ENCODE results near the gene ZC3H4.

ZC3H4 gene

DNA sequence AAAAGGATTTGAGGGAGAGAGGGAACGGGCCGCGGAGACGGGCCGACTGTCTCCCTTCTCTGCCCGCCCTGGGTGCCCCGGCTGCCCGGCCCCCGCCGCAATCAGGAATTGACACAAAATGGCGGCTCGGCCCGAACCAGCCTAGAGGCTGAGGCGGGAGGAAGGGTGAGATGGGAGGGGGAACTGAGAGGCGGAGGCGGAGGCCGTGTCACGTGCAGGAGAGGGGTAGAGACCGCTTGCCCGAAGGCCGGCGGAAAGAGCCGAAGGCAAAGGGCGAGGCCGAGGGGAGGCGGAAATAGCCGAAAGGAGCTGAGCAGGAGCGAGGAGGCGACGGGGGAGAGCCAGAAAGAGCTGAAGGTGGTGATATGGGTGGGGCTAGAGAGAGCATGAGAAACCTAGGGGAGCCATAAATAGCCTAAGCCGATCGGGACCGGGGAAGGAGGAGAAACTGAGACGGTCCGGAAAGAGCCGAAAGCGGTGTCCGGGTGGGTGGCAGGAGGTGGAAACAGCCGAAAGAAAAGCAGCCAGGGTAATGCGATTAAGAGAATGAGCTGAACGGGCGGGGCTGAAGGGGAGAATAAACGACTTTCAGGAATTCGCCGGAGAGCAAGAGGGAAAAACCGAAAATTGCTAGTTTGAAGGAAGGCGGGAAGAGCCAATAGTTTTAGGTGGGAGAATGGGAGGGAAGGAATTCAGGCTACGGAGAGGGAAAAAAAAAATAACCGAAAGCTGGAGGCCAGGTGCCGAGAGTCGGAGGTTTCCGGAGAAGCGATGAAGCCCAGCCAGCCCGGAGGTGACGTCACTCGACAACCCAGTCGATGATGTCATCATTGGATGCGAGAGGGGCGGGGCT, at the start of gene ZC3H4:
TSS of gene ZC3H4 (minus strand) at position 780 of the 853 bp plus-strand sequence. CDS start 1,192 bp downstream, outside the sequence.
- Mint-ChIP-seq H3K36me3 (ENCODE audit: low read depth) (peaks cover 32% of the 10 kb centered on the region), H3K9me3 (no peaks in the 10 kb centered on the region), H3K27me3 (peaks cover 2% of the 10 kb centered on the region), H3K4me3 (peak within 1 kb of the TSS; percentile 93), H3K4me1 (peaks cover 32% of the 10 kb centered on the region), H3K27ac (peak within 1 kb of the TSS; percentile 98)
- DNase-seq (peak; percentile 98), ATAC-seq (peak; percentile 89)

DNA sequence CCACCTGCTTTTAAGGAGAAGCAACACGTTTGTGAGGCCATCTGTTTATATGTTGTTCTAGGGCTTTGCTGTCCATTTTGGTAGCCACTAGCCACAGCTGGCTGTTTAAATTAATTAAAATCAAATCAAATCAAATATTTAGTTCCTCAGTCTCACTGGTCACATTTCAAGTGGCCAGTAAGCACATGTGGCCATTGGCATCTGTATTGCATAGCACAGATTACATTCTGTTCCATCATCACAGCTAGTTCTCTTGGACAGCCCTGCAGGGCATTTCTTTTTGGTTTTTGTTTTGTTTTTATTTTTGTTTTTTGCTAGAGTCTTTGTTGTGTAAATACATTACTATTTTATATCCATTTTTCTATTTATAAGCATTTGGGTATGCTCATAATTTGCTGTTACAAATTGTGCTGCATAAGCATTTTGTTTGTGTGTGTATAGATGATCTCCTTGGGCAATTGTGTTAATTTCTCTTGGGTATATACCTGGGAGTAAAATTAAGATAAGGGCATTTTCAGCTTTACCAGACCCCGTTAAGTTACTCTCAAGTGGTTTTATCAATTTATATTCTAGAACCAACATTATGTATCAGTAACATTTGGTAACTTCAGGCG, 48.4 kb upstream of the ZC3H4 start:
- Mint-ChIP-seq H3K36me3 (ENCODE audit: low read depth) (peaks cover 52% of the 10 kb centered on the region), H3K4me3 (no peak overlapping the region), H3K9me3 (no peaks in the 10 kb centered on the region), H3K27me3 (no peaks in the 10 kb centered on the region), H3K27ac (no peak overlapping the region), H3K4me1 (peaks cover 59% of the 10 kb centered on the region)
- no peak for ATAC-seq
- no peak for DNase-seq

DNA sequence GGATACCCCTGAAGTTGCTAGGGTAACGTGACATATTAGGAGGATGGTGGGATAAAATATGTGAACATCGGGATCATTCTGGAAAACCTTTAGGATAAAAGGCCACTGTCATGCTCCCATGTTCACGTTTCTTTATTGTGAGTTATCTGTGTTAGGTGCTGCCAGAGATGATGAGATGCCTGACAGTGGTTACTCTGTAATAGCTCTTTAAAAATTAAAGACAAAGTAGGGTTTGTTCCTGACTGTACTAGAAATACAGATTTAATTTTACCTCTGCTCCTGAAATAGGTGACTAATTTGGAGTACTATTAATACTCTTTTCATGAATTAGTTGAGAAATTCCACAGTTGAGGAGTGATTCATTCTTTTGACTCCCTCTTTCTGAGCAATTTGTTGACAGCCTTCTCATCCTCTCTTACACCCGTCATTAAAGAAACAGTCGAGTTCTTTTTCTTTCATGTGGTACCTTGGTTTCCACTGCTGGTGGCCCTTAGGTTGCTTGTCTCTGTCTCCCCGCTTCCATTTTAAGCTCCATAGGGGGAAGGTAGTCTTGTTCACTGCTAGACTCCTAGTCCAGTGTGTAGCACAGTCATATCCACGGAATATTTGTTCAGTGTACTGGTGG, 45.4 kb upstream of the ZC3H4 start:
- H3K4me3 Mint-ChIP-seq = peak overlapping the region; percentile 63
- ATAC-seq (peak; percentile 93), DNase-seq (no peak)
- peaks cover 54% of the 10 kb centered on the region for H3K36me3 Mint-ChIP-seq (ENCODE audit: low read depth)
- H3K9me3 Mint-ChIP-seq = no peaks in the 10 kb centered on the region
- H3K27me3 Mint-ChIP-seq = no peaks in the 10 kb centered on the region
- peaks cover 75% of the 10 kb centered on the region for H3K4me1 Mint-ChIP-seq
- peak overlapping the region; percentile 92 for H3K27ac Mint-ChIP-seq

DNA sequence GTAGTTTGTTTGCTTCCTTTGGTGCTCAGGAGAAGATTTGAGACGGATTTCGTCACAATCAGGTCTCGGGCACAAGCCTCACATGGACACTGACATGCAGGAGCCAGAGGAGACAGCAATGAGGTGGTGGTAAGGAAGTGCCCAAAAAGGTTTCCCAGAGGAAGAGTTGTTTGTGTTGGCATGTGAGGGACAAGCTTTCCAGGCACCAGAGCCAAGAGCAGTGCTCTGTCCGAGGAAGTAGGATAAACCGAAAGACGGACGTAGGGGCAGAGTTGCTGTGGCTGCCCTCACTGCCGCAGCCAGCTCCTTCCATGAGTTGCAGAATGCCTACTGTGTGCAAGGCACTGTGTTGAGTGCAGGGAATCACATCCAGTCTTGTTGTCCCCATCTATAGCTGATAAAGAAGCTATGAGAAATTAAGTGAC, 44.8 kb upstream of the ZC3H4 start:
- peaks cover 56% of the 10 kb centered on the region for H3K36me3 Mint-ChIP-seq (ENCODE audit: low read depth)

DNA sequence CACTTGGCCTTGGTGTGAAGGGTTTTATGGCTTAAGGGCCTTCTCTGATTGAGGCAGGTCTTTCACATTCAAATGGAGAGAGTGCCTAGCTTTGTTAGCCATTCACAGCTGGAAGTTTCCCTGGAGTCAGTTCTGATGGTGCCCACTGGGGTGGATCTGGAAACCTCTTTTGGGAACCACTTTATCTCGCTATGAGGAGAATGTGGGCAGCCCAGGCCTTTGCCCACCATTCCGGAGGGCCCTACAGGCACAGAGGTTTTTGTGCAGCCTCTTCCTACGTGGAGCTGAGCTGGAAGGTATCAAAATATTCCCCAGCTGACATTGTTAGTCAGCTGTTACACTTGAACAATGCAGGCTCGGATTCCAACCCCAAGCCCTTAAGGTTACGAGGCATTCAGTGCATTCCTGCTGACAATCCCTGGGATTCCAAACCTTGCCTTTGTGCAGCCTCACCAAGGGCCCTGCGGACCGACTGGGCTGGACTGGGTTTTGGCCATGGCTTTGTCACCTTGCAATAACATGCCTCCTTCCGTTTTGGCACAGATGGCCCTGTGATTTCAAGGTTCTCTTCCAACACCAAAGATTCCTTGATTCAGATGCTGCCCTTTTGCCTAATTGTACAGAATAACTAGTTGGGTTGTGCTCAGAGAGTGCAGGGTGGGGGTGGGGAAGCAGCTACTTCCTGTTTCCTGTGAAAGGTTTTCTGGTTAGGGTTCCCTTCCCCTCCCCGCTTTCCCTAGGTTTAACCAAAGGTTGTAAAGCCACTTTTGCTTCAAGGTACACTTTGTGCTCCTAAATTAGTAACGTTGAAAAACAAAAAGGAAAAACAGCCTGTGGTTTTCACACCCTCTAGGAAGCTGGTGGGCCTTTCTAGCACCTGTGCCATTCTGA, 44.1 kb upstream of the ZC3H4 start:
- H3K27me3 Mint-ChIP-seq = no peaks in the 10 kb centered on the region
- H3K27ac Mint-ChIP-seq = peak overlapping the region; percentile 92
- ATAC-seq = peak; percentile 20
- peaks cover 62% of the 10 kb centered on the region for H3K36me3 Mint-ChIP-seq (ENCODE audit: low read depth)
- peak overlapping the region; percentile 63 for H3K4me3 Mint-ChIP-seq
- peak; percentile 41 for DNase-seq
- peaks cover 74% of the 10 kb centered on the region for H3K4me1 Mint-ChIP-seq
- H3K9me3 Mint-ChIP-seq = no peaks in the 10 kb centered on the region

More for the DNA sequence above, 44.8 kb upstream of the ZC3H4 start:
- H3K27ac Mint-ChIP-seq = peak overlapping the region; percentile 92
- H3K9me3 Mint-ChIP-seq = no peaks in the 10 kb centered on the region
- DNase-seq = no peak
- H3K27me3 Mint-ChIP-seq = no peaks in the 10 kb centered on the region
- peaks cover 75% of the 10 kb centered on the region for H3K4me1 Mint-ChIP-seq
- peak overlapping the region; percentile 63 for H3K4me3 Mint-ChIP-seq
- ATAC-seq = no peak

DNA sequence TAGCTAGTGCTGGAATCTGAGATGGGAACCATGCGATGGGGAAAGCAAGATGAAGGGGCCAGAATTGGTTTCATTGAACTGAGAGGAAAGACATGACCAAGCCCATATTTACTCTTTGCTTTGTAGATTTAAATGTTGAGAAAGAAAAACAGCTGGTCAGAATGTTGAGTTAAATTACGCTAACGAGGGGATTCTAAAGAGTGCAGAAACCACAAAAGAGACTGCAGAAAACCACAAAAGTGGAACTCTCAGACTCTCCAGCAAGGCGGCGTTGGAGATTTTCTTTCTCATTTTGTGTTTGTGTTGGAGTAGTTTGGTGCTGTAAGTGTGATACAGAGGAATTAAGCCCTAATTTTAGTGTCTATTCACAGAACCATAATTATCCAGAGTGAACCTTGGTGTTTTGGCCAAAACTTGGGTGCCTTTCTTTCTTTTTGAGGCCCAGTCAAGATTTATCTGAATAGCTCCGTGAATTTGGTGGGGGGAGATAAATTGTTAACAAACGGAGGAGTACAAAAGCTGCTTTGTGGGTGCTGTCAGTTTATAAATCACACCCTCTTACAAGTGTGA, 43.4 kb upstream of the ZC3H4 start:
- no peaks in the 10 kb centered on the region for H3K9me3 Mint-ChIP-seq
- H3K4me1 Mint-ChIP-seq = peaks cover 67% of the 10 kb centered on the region
- DNase-seq = no peak
- peaks cover 67% of the 10 kb centered on the region for H3K36me3 Mint-ChIP-seq (ENCODE audit: low read depth)
- peak overlapping the region; percentile 85 for H3K27ac Mint-ChIP-seq
- ATAC-seq = peak; percentile 38
- no peaks in the 10 kb centered on the region for H3K27me3 Mint-ChIP-seq
- H3K4me3 Mint-ChIP-seq = peak overlapping the region; percentile 63

DNA sequence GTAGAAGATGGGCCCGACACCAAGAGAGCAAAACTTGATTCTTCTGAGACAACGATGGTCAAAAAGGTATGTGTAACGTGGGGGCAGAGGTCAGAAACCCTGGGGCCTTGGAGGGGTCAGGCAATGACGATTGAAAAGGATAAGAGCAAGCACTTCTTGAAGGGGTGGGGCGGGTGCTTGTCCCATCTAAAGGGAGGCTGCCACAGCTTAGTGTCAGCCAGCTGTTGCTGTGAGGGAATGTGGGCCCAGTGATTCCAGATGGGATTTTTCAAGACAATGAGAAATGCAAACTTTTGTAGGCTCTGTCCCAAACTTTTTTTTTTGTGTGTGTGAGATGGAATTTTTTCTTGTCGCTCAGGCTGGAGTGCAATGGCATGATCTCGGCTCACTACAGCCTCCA, 41.6 kb upstream of the ZC3H4 start:
- Mint-ChIP-seq H3K4me1 (peaks cover 57% of the 10 kb centered on the region), H3K36me3 (ENCODE audit: low read depth) (peaks cover 72% of the 10 kb centered on the region), H3K9me3 (no peaks in the 10 kb centered on the region), H3K27me3 (no peaks in the 10 kb centered on the region), H3K4me3 (no peak overlapping the region), H3K27ac (peak overlapping the region; percentile 25)
- no peak for DNase-seq
- ATAC-seq = no peak

DNA sequence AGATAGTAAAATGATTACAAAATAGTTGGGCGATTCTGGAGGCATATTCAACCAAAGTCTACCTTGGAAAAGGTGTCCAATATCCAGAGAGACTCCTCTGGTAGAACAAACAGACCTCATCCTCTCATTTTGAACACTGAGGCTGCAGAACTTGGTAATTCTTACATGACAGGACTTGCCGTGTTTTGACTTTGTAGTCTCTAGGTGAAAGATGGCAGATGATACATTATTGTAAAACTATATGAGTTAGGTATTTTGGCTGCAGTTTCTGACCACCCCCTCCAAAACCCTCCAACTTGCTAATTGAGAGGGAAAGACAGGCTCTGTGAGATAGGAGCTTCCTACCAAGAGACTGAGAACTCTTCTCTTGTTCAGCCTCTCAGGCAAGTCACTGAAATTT, 39.7 kb upstream of the ZC3H4 start:
- peaks cover 47% of the 10 kb centered on the region for H3K4me1 Mint-ChIP-seq
- H3K9me3 Mint-ChIP-seq = no peaks in the 10 kb centered on the region
- H3K4me3 Mint-ChIP-seq = no peak overlapping the region
- no peak overlapping the region for H3K27ac Mint-ChIP-seq
- H3K36me3 Mint-ChIP-seq (ENCODE audit: low read depth) = peaks cover 66% of the 10 kb centered on the region
- no peaks in the 10 kb centered on the region for H3K27me3 Mint-ChIP-seq
- ATAC-seq (no peak), DNase-seq (no peak)

DNA sequence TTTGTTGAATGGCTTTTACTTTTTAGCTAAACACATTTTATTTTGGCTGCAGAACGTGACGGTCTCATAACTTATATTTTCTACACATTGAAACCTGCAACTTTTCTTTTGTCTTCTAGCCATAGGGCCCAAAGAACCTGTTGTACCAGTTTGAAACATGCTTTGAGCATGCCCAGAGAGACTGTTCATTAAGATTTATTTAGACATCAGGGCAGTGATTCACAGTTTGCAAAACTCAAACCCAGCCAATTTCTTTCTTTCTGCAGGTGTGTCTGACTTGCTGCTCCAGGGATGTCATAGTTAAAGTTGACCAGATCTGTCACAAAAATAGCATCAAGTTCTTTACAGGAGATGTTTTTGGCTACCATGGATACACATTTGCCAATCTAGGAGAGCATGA, 39.1 kb upstream of the ZC3H4 start:
- peaks cover 44% of the 10 kb centered on the region for H3K4me1 Mint-ChIP-seq
- H3K27ac Mint-ChIP-seq = no peak overlapping the region
- no peak for DNase-seq
- ATAC-seq = no peak
- H3K27me3 Mint-ChIP-seq = no peaks in the 10 kb centered on the region
- peaks cover 66% of the 10 kb centered on the region for H3K36me3 Mint-ChIP-seq (ENCODE audit: low read depth)
- no peaks in the 10 kb centered on the region for H3K9me3 Mint-ChIP-seq
- H3K4me3 Mint-ChIP-seq = no peak overlapping the region

DNA sequence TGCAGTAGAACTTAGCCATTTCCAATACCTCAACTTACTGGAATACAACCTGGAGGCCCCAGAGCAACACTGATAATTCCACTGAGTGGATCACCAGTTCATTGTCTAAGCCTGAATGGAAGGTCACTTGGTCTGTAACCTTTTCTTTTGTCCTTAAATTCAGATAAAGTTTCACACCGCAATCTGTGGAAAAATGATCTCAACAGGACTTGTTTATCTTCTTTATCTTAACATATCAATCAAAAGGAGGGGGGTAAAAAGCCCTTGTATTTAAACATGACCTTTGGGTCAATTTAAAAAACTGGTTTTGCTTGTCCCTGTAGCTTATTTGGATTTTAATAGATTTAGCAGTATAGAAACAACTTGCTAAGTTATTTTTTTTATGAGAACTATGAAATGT, 38.6 kb upstream of the ZC3H4 start:
- H3K9me3 Mint-ChIP-seq = no peaks in the 10 kb centered on the region
- H3K36me3 Mint-ChIP-seq (ENCODE audit: low read depth) = peaks cover 67% of the 10 kb centered on the region
- no peaks in the 10 kb centered on the region for H3K27me3 Mint-ChIP-seq
- H3K4me3 Mint-ChIP-seq = no peak overlapping the region
- no peak overlapping the region for H3K27ac Mint-ChIP-seq
- H3K4me1 Mint-ChIP-seq = peaks cover 39% of the 10 kb centered on the region
- no peak for ATAC-seq
- DNase-seq = no peak

DNA sequence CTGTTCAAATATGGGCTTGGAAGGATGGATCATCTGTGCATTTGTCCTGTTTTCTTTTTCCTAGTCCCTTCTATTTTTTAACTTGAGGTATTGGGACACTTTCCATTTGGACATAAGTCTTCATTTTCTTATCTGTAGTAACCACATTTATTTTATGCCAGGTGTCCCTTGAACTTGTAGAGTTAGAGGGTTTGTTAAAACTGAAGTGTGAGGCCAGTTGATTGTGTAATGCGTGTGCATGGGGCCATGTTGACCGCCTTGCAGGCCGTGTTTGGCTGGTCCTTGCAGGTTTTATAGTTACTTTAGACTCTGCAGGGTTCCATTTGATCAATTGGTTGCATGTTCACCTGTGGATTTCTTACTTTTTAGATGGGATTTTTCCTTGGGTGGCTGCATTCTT, 38.1 kb upstream of the ZC3H4 start:
- H3K27ac Mint-ChIP-seq = no peak overlapping the region

DNA sequence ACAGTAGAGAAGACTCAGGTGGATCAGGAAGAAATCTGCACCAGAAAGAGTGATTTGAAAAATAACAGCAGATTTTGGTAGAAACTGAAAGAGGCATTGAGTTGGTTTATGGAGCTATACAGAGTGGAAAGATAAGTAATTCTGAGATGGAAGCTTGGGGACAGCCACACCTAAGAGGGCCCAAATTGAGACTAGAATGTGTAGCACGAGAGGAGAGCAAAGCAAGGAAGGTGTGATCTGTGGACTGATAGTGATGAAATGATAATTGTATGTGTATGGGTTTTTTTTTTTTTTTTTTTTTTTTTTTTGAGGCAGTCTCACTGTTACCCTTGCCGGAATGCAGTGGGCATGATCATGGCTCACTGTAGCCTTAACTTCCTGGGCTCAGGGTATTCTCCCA, 33.3 kb upstream of the ZC3H4 start:
- DNase-seq (no peak), ATAC-seq (peak; percentile 62)
- peak overlapping the region; percentile 1 for H3K4me3 Mint-ChIP-seq
- no peaks in the 10 kb centered on the region for H3K9me3 Mint-ChIP-seq
- no peaks in the 10 kb centered on the region for H3K27me3 Mint-ChIP-seq
- peak overlapping the region; percentile 68 for H3K27ac Mint-ChIP-seq
- H3K4me1 Mint-ChIP-seq = peaks cover 55% of the 10 kb centered on the region
- peaks cover 68% of the 10 kb centered on the region for H3K36me3 Mint-ChIP-seq (ENCODE audit: low read depth)

More for the DNA sequence above, 38.1 kb upstream of the ZC3H4 start:
- ATAC-seq (no peak), DNase-seq (no peak)
- peaks cover 68% of the 10 kb centered on the region for H3K36me3 Mint-ChIP-seq (ENCODE audit: low read depth)
- no peak overlapping the region for H3K4me3 Mint-ChIP-seq
- no peaks in the 10 kb centered on the region for H3K9me3 Mint-ChIP-seq
- peaks cover 39% of the 10 kb centered on the region for H3K4me1 Mint-ChIP-seq
- no peaks in the 10 kb centered on the region for H3K27me3 Mint-ChIP-seq

DNA sequence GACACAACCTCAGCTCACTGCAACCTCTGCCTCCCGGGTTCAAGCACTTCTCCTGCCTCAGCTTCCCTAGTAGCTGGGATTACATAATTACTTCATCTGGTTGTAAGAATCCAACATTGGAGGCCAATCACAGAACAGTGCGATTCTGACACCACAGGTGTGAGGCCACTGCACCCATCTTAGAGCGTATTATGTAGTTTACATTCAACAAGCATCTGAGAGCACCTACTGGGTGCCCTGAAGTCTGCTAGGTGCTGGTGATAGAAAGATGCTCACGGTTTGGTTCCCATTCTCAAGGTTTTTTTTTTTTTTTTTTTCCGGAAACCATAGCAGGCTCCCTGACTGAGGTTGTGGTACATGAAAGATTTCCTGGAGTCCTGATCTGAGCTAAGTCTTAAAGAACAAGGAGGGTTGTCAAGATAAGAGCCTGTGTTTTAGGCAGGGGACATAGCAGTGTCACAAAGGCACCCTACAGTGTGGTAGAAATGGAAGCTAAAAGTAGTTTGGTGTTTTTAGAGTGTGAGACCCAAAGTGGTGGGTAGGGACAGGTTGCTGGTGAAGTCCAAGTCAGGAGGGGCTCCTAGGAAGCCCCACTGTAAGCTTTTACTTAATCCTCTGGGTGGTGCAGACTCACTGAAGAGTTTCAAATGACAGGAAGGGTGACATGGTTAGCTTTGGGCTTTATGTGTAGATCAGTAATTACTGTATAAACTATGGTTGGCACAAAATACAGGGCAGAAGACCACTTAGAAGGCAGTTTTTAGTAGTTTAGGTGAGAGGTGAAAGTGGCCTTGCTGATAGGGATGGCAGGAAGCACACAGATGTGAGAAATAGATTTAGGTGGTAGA, 32.3 kb upstream of the ZC3H4 start:
- ATAC-seq = no peak
- Mint-ChIP-seq H3K4me1 (peaks cover 56% of the 10 kb centered on the region), H3K36me3 (ENCODE audit: low read depth) (peaks cover 64% of the 10 kb centered on the region), H3K4me3 (no peak overlapping the region), H3K27ac (peak overlapping the region; percentile 80), H3K27me3 (no peaks in the 10 kb centered on the region), H3K9me3 (no peaks in the 10 kb centered on the region)
- no peak for DNase-seq
